HG02970 (cell line): ENCODE measurements around the gene APOL3.
A peak's percentile ranks its signal among the peaks of the same experiment; 100 is the strongest.
"Not testable (repeated sequence)": the region's sequence is repeated elsewhere in the genome, so short reads cannot be mapped to it uniquely, and the experiment has no call there.

Experiments used
- ATAC-seq: cut with Tn5 transposase; IDR thresholded peaks from one replicate; pipeline ENCODE4 v1.9.1; 2021; ENCODE audit warnings: mild to moderate bottlenecking, moderate library complexity, moderate number of reproducible peaks; ENCODE audit not compliant: unreplicated experiment, low FRiP score

APOL3 gene

GRCh38 chr22:36138709-36139108, 21.8 kb downstream of the APOL3 start:
- not testable (repeated sequence) for ATAC-seq

- no peak for ATAC-seq
These were observed 23.6 kb downstream of the APOL3 start for GRCh38 chr22:36136988-36137387.

- ATAC-seq: no peak
These were observed 24.1 kb downstream of the APOL3 start for GRCh38 chr22:36136475-36136874.

- no peak for ATAC-seq
These were observed 25.1 kb downstream of the APOL3 start for GRCh38 chr22:36135306-36135980.

GRCh38 chr22:36134182-36134581, 26.4 kb downstream of the APOL3 start:
- no peak for ATAC-seq

GRCh38 chr22:36131907-36132306, 28.6 kb downstream of the APOL3 start:
- ATAC-seq: no peak

- no peak for ATAC-seq
These were observed 30.8 kb downstream of the APOL3 start for GRCh38 chr22:36129486-36130388.

GRCh38 chr22:36129071-36129470, 31.5 kb downstream of the APOL3 start:
- no peak for ATAC-seq

- no peak for ATAC-seq
These were observed 34.5 kb downstream of the APOL3 start for GRCh38 chr22:36125994-36126531.

- no peak for ATAC-seq
These were observed 35.1 kb downstream of the APOL3 start for GRCh38 chr22:36125434-36125833.

GRCh38 chr22:36124666-36125065, 35.9 kb downstream of the APOL3 start:
- no peak for ATAC-seq

- ATAC-seq: peak; percentile 78
These were observed 36.6 kb downstream of the APOL3 start for GRCh38 chr22:36123673-36124630.

- not testable (repeated sequence) for ATAC-seq
These were observed 39.8 kb downstream of the APOL3 start for GRCh38 chr22:36120621-36121351.

GRCh38 chr22:36117053-36117554, 43.5 kb downstream of the APOL3 start:
- no peak for ATAC-seq

GRCh38 chr22:36116127-36116526, 44.4 kb downstream of the APOL3 start:
- no peak for ATAC-seq

GRCh38 chr22:36113121-36113520, 47.4 kb downstream of the APOL3 start:
- no peak for ATAC-seq

- no peak for ATAC-seq
These were observed 49.2 kb downstream of the APOL3 start for GRCh38 chr22:36111316-36111715.

GRCh38 chr22:36110306-36110881, 50.2 kb downstream of the APOL3 start:
- ATAC-seq: no peak

- no peak for ATAC-seq
These were observed 53.1 kb downstream of the APOL3 start for GRCh38 chr22:36107436-36107835.
